Endothelial cell of umbilical vein (primary cell): ENCODE data around the gene HGFAC. TPM values are rescaled to one million over a fixed set of nuclear protein-coding genes. Genes with fewer than 3 reads are reported as not detected.

ENCODE experiments used
- BruUV-seq: library from RNA; stranded (reverse); fragments of 400-500 nt; replicated peaks from 2 replicates; lab custom pipeline; 2021; lab: Mats Ljungman, UMichigan
- CTCF ChIA-PET: fragments of 300-600, 350-600 bp; sonication (Branson Sonifier 250); formaldehyde crosslinking; loops from one replicate; lab custom pipeline; 2021; ENCODE audit warnings: antibody characterized with exemption, inconsistent platforms; lab: Charles Lee
- POLR2A ChIA-PET: fragments of 300-600, 350-600 bp; sonication (Branson Sonifier 250); formaldehyde crosslinking; loops from one replicate; lab custom pipeline; 2021; ENCODE audit warnings: antibody characterized with exemption, inconsistent platforms; lab: Charles Lee
- DNase-seq: peaks from one replicate; pipeline ENCODE4 v3.0.0-alpha.2; 2011; ENCODE audit warnings: low read depth, low spot score
- FAIRE-seq: peaks from 2 replicates; lab custom pipeline; 2011; peaks lifted over from hg19 to GRCh38; lab: Jason Lieb, UNC
- H2AFZ ChIP-seq: 2 replicates; pipeline ENCODE4 v1.6.0; 2012; ENCODE audit warnings: low read depth, low read length, control low read depth, inconsistent platforms
- H3K27ac ChIP-seq: 2 replicates; pipeline ENCODE4 v1.5.1; 2011; ENCODE audit warnings: low read depth, mild to moderate bottlenecking, control low read depth, low read length, moderate library complexity; ENCODE audit not compliant: insufficient read depth
- H3K27me3 ChIP-seq, 2 experiments: 2 replicates each; pipeline versions ENCODE4 v1.6.0 to v1.6.1; 2011; ENCODE audit warnings: low read length in 2 of 2, mixed read lengths in 1 of 2; ENCODE audit not compliant: control insufficient read depth in 2 of 2, insufficient read depth in 2 of 2
- H3K36me3 ChIP-seq, 2 experiments: 2 replicates in 1 of 2; 3 replicates in 1 of 2; pipeline ENCODE4 v1.5.1; 2011; ENCODE audit warnings: low read length in 2 of 2, mild to moderate bottlenecking in 1 of 2, moderate library complexity in 1 of 2; ENCODE audit not compliant: control insufficient read depth in 2 of 2, insufficient read depth in 2 of 2; ENCODE audit errors: extremely low read depth in 1 of 2
- H3K4me1 ChIP-seq: 3 replicates; pipeline ENCODE4 v1.5.1; 2011; ENCODE audit warnings: mild to moderate bottlenecking, low read length; ENCODE audit not compliant: control insufficient read depth, insufficient read depth; ENCODE audit errors: extremely low read depth
- H3K4me2 ChIP-seq: 2 replicates; pipeline ENCODE4 v1.6.1; 2011; ENCODE audit warnings: low read length, control low read depth, mixed read lengths; ENCODE audit not compliant: insufficient read depth
- H3K4me3 ChIP-seq, 3 experiments: fragments of 200-600 bp in 1 of 3; sonication (generic), shearing (Covaris generic) in 1 of 3; replicated peaks in 1 of 3; 2 replicates each; pipeline ENCODE4 v1.5.1; 2011 to 2016; ENCODE audit warnings: control low read depth in 3 of 3, low read length in 3 of 3, mild to moderate bottlenecking in 2 of 3, inconsistent platforms in 1 of 3, low read depth in 1 of 3, moderate library complexity in 1 of 3; ENCODE audit not compliant: insufficient read depth in 1 of 3
- H3K79me2 ChIP-seq: 2 replicates; pipeline ENCODE4 v1.6.0; 2012; ENCODE audit warnings: low read length, inconsistent platforms; ENCODE audit not compliant: control insufficient read depth, insufficient read depth
- H3K9ac ChIP-seq: replicated peaks from 2 replicates; pipeline ENCODE3; 2011; ENCODE audit warnings: low read length, control low read depth; ENCODE audit not compliant: insufficient read depth; ENCODE audit errors: extremely low read depth
- H3K9me1 ChIP-seq: replicated peaks from 3 replicates; pipeline ENCODE4 v1.6.0; 2011; ENCODE audit warnings: mild to moderate bottlenecking, low read length; ENCODE audit not compliant: control insufficient read depth, insufficient read depth; ENCODE audit errors: extremely low read depth
- H3K9me3 ChIP-seq: replicated peaks from 2 replicates; pipeline ENCODE4 v1.5.1; 2012; ENCODE audit warnings: low read length, inconsistent platforms; ENCODE audit not compliant: control insufficient read depth, insufficient read depth
- H4K20me1 ChIP-seq: replicated peaks from 2 replicates; pipeline ENCODE3; 2011; ENCODE audit warnings: mild to moderate bottlenecking, low read length; ENCODE audit not compliant: control insufficient read depth, insufficient read depth; ENCODE audit errors: extremely low read depth
- EZH2 ChIP-seq: IDR thresholded peaks from 2 replicates; pipeline ENCODE4 v1.6.1; 2012; ENCODE audit warnings: borderline replicate concordance, low read depth, mild to moderate bottlenecking, moderate library complexity, low read length, inconsistent platforms; ENCODE audit not compliant: severe bottlenecking
- FOS ChIP-seq: IDR thresholded peaks from 2 replicates; pipeline ENCODE4 v1.6.1; 2011; ENCODE audit warnings: mild to moderate bottlenecking, low read length, moderate library complexity, borderline replicate concordance; ENCODE audit not compliant: insufficient read depth
- GATA2 ChIP-seq: IDR thresholded peaks from 2 replicates; pipeline ENCODE4 v1.7.0; 2011; ENCODE audit warnings: low read depth, mild to moderate bottlenecking, moderate library complexity, mixed read lengths, low read length; ENCODE audit not compliant: insufficient read length, insufficient read depth
- JUN ChIP-seq: IDR thresholded peaks from 2 replicates; pipeline ENCODE4 v1.6.1; 2011; ENCODE audit warnings: borderline replicate concordance, low read depth; ENCODE audit not compliant: insufficient read length, insufficient read depth
- MYC ChIP-seq: IDR thresholded peaks from one replicate; pipeline ENCODE4 v1.6.1; 2011; ENCODE audit warnings: mild to moderate bottlenecking, low read depth, low read length
- POLR2A ChIP-seq: IDR thresholded peaks from 2 replicates; pipeline ENCODE4 v1.6.1; 2012; ENCODE audit warnings: low read depth, mild to moderate bottlenecking, control low read depth, low read length
- POLR2AphosphoS5 ChIP-seq: IDR thresholded peaks from 2 replicates; pipeline ENCODE4 v1.6.1; 2012; ENCODE audit warnings: low read depth, mild to moderate bottlenecking, control low read depth, low read length, moderate library complexity; ENCODE audit not compliant: insufficient read depth
- dilution Hi-C: fragments of 300-500 bp; cut with MboI; formaldehyde crosslinking; loops from one replicate; pipeline ENCODE4 v1.15.0; 2019; ENCODE audit warnings: low sequenced_read_pairs; ENCODE audit not compliant: extremely low pct_ligation_motif_present
- intact Hi-C: fragments of 100-400 bp; cut with micrococcal nuclease; formaldehyde crosslinking; loops from one replicate; pipeline ENCODE4 v1.10.0; 2022
- polyA plus RNA-seq, 4 experiments: library from polyadenylated mRNA; depleted of rRNA in 3 of 4; stranded (reverse) in 3 of 4; unstranded in 1 of 4; fragments of >200 nt; gene quantifications; 2 replicates each; pipeline versions ENCODE4 v1.2.1 to v1.2.3, GENCODE V29; 2011 to 2012; ENCODE audit warnings: missing spikeins in 1 of 4
- total RNA-seq: library from RNA; stranded (reverse); gene quantifications from 2 replicates; pipeline ENCODE4 v1.2.3, GENCODE V29; 2021
- TF ChIP-seq, protein P1 (sequence below), 2 donors: IDR thresholded peaks; 1 replicate in 1 of 2; 2 replicates in 1 of 2; pipeline ENCODE4 v1.5.1; 2011; ENCODE audit warnings: low read length in 2 of 2, mild to moderate bottlenecking in 2 of 2, moderate library complexity in 2 of 2, control low read depth in 1 of 2, inconsistent platforms in 1 of 2, low read depth in 1 of 2; ENCODE audit not compliant: insufficient read depth in 1 of 2; ENCODE audit errors: extremely low read depth in 1 of 2
- TF ChIP-seq, protein P2 (sequence below): IDR thresholded peaks from 2 replicates; pipeline ENCODE4 v1.6.1; 2011; ENCODE audit not compliant: insufficient read depth, insufficient read length

The HGFAC gene
- total and polyA plus RNA-seq, 2 donors (not counting 3 experiments of a cell fraction or from before 2014, with no cell fraction given), result 0.36 to 0.49 TPM

DNA sequence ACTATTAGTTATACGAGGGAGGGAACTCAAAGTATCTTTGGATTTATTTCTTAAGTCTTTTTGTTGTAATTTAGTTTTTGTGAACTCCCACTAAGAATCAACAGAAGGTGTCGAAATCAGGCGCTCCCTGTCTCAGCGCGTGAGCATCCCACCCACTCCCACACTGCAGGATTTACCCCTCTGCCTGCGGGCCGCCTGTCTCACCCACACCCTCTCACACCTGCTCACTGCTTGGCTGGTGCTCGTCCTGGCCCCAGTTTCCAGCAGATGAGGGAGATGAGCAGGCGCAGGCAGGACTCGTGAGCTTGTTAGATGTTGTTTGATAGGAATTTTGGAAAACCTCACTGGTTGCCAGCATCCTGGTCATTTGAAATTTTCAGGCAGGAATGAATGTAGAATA is 20.8 kb upstream of the HGFAC start:
- no peak for DNase-seq
- no peak overlapping the region for H3K4me3 ChIP-seq
- no peak overlapping the region for H3K27ac ChIP-seq
- intact Hi-C loops (loop anchor here (10.0 kb wide), 1 partner anchor 176 kb away; the partner anchor contains the start of gene MSANTD1), dilution Hi-C loops (no loop called here)
- H4K20me1 ChIP-seq, result no peaks in the 10 kb centered on the region
- ChIA-PET POLR2A (no interaction called here), CTCF (interaction anchor here (1.1 kb wide), 1 partner anchor 8 kb away, joined by 4 read pairs; no protein-coding TSS in a partner anchor)
- TF ChIP-seq POLR2A (no peak), GATA2 (no peak), MYC (no peak), FOS (no peak), EZH2 (no peak), JUN (no peak), POLR2AphosphoS5 (no peak)
- TF ChIP-seq, protein P1, sequence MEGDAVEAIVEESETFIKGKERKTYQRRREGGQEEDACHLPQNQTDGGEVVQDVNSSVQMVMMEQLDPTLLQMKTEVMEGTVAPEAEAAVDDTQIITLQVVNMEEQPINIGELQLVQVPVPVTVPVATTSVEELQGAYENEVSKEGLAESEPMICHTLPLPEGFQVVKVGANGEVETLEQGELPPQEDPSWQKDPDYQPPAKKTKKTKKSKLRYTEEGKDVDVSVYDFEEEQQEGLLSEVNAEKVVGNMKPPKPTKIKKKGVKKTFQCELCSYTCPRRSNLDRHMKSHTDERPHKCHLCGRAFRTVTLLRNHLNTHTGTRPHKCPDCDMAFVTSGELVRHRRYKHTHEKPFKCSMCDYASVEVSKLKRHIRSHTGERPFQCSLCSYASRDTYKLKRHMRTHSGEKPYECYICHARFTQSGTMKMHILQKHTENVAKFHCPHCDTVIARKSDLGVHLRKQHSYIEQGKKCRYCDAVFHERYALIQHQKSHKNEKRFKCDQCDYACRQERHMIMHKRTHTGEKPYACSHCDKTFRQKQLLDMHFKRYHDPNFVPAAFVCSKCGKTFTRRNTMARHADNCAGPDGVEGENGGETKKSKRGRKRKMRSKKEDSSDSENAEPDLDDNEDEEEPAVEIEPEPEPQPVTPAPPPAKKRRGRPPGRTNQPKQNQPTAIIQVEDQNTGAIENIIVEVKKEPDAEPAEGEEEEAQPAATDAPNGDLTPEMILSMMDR (IDR thresholded peaks at IDR 0.05; ENCODE audit: extremely low read depth in 1 of 2, insufficient read depth in 1 of 2, low read depth in 1 of 2, low read length in 2 of 2), result no peak
- TF ChIP-seq, protein P2, sequence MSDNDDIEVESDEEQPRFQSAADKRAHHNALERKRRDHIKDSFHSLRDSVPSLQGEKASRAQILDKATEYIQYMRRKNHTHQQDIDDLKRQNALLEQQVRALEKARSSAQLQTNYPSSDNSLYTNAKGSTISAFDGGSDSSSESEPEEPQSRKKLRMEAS, result no peak
- H3K4me1 ChIP-seq, result no peaks in the 10 kb centered on the region
- no peak overlapping the region for H3K9ac ChIP-seq
- H3K36me3 ChIP-seq, result peaks cover 0 to 38% of the 10 kb centered on the region in 2 experiments
- H3K4me2 ChIP-seq, result no peak overlapping the region
- BruUV-seq, result no TSS peak
- H3K79me2 ChIP-seq, result no peaks in the 10 kb centered on the region
- H3K9me1 ChIP-seq, result no peaks in the 10 kb centered on the region
- no peak for FAIRE-seq
- no peaks in the 10 kb centered on the region for H3K9me3 ChIP-seq
- H2AFZ ChIP-seq, result no peak overlapping the region
- no peaks in the 10 kb centered on the region for H3K27me3 ChIP-seq
